Mucosa of descending colon (tissue), 3 donors: Measurements from ENCODE around the gene TOPBP1. TPM values are rescaled to one million over a fixed set of nuclear protein-coding genes. Genes with fewer than 3 reads are reported as not detected.
"Not testable (repeated sequence)": the region's sequence is repeated elsewhere in the genome, so short reads cannot be mapped to it uniquely, and the experiment has no call there.

ENCODE experiments used
- ATAC-seq: fragments of 200-7000 bp; cut with Tn5 transposase; one replicate; pipeline ENCODE4 v1.9.1; 2020; ENCODE audit warnings: mild to moderate bottlenecking, moderate library complexity
- DNase-seq, 3 donors: peaks; one replicate each; pipeline ENCODE4 v3.0.0-alpha.2; 2020
- H3K36me3 ChIP-seq: fragments of 200-600 bp; one replicate; pipeline ENCODE4 v1.8.0; 2021; ENCODE audit warnings: low read depth, mild to moderate bottlenecking
- H3K4me1 ChIP-seq: fragments of 200-600 bp; one replicate; pipeline ENCODE4 v1.8.0; 2021; ENCODE audit warnings: low read depth, mild to moderate bottlenecking
- H3K4me3 ChIP-seq: fragments of 200-600 bp; one replicate; pipeline ENCODE4 v1.8.0; 2021; ENCODE audit warnings: mild to moderate bottlenecking
- H3K9me3 ChIP-seq: fragments of 200-600 bp; one replicate; pipeline ENCODE4 v1.8.0; 2021; ENCODE audit warnings: mild to moderate bottlenecking
- intact Hi-C, 2 donors: fragments of 100-400 bp; cut with DNase I in 1 of 2; cut with micrococcal nuclease in 1 of 2; formaldehyde crosslinking; loops; one replicate each; pipeline versions ENCODE4 v1.11.0 to v1.11.1; 2022; cut with DNase I, micrococcal nuclease
- total RNA-seq, 3 donors: library from RNA; stranded (reverse); fragmentation: NEBNext Ultra II Directional in 2 of 3; extraction: Animal tissue kit (Norgen Biotek cat#: 25700) in 2 of 3; gene quantifications; one replicate each; pipeline versions ENCODE4 v1.2.1 to v1.2.4, GENCODE V29; 2021 to 2023
- TF ChIP-seq, protein P1 (sequence below): fragments of 200-600 bp; IDR thresholded peaks from one replicate; pipeline ENCODE4 v1.8.0; 2022; ENCODE audit warnings: antibody characterized with exemption, mild to moderate bottlenecking
- donor health status: DM: no; HTN: no; CAD: no; lungs with moderate emphysema.
- donor health status: DM: no; HTN: no; CAD: no.
- donor health status: DM: no; HTN: yes; CAD: no.

TOPBP1 gene
- total RNA-seq, 3 donors from 2014 or later, result 22.8 to 31.7 (median 23.9) TPM

DNA sequence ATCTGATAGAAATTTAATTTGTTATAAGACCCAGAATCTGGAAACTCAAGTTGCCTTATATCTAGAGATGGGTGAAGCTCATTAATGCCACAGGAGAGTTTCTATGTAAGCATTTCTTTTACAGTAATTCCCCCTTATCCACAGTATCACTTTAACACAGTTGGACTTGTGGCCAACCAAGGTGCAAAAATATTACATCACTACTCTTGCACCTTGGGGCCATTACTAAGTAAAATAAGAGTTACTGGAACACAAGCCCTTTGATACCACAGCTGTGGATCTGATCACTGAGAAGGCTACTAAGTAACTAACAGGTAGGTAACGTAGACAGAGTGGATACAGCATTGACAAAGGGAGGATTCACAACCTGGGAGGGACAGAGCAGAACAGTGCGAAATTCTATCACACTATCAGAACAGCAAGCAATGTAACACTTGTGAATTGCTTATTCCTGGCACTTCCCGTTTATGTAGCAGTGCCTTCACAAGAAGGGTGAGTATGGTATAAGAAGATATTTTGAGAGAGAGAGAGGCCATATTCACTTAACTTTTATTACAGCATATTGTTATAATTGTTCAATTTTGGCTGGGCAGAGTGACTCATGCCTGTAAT lies 33.9 kb upstream of the TOPBP1 start:
- intact Hi-C loops, result no loop called here
- TF ChIP-seq, protein P1, sequence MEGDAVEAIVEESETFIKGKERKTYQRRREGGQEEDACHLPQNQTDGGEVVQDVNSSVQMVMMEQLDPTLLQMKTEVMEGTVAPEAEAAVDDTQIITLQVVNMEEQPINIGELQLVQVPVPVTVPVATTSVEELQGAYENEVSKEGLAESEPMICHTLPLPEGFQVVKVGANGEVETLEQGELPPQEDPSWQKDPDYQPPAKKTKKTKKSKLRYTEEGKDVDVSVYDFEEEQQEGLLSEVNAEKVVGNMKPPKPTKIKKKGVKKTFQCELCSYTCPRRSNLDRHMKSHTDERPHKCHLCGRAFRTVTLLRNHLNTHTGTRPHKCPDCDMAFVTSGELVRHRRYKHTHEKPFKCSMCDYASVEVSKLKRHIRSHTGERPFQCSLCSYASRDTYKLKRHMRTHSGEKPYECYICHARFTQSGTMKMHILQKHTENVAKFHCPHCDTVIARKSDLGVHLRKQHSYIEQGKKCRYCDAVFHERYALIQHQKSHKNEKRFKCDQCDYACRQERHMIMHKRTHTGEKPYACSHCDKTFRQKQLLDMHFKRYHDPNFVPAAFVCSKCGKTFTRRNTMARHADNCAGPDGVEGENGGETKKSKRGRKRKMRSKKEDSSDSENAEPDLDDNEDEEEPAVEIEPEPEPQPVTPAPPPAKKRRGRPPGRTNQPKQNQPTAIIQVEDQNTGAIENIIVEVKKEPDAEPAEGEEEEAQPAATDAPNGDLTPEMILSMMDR, result no peak
- Histone ChIP-seq H3K9me3 (no peaks in the 10 kb centered on the region), H3K4me1 (no peaks in the 10 kb centered on the region), H3K36me3 (no peaks in the 10 kb centered on the region), H3K4me3 (no peak overlapping the region)
- no peak for DNase-seq
- ATAC-seq, result no peak

DNA sequence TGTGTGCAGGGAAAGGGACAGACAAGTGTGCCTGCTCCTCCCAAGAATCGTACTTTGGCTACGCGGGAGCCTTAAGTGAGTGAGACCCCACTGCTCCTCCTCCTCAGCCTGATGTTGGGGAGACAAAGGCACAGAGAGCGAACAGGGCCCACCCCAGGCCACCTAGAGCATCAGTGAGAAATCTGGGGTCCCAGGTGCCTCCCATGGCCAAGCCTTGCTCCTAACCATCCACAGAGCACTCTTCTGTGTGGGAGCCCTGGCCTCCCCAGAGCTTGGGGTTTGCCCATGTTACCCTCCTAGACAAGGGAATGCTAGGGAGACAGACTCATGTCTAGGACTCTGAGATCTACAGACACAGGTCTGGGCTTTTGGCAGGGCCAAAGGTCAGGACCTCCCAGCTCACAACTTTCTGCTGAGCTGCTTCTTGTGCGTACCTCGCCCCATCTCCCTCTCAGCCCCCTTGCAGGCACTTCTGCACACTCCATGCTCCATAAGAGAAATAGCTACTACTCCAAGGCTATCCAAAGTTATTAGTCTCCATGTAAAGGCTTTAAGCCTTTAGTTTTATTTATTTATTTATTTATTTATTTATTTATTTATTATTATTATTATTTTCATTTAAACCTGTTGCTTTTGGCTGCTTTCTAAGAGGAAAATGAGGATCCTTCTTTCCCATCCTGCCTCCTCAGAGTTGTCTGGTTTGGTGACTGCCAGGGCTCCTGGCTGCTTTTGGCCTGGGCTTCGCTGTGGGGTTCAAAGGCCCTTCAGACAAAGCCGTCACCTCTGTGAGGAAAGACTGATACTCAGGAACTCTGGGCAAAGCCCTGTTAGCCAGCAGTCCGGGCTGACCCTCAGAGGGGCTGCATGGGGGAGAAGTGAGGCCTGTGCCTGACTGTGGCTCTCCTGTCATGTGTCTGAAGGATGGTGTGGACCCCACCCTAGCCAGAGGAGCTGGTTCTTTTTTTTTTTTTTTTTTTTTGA lies 32.8 kb upstream of the TOPBP1 start:
- Histone ChIP-seq H3K4me1 (no peaks in the 10 kb centered on the region), H3K9me3 (no peaks in the 10 kb centered on the region), H3K36me3 (no peaks in the 10 kb centered on the region), H3K4me3 (no peak overlapping the region)
- ATAC-seq, result no peak
- intact Hi-C loops, result no loop called here
- no peak for DNase-seq
- TF ChIP-seq, protein P1, result no peak

DNA sequence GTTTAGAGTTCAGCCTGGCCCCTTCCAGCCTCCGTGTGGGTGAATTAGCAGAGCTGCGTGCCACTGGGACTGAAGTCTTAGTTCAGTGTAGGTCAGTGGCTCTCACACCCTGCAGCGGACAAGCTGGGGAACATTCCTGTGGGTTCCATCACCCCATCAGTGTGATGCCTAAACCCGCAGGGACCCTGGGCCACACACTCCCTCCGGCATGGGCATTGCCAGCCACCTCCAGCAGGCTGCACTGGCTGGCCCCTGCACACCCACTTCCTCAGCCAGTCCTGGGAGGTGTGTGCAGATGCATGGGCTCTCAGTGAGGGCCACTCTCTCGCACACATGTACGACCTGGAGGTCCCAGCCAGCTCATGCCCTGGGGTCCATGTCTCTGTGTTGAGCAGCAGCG lies 32.1 kb upstream of the TOPBP1 start:
- Histone ChIP-seq H3K9me3 (no peaks in the 10 kb centered on the region), H3K36me3 (no peaks in the 10 kb centered on the region), H3K4me3 (no peak overlapping the region), H3K4me1 (no peaks in the 10 kb centered on the region)
- ATAC-seq (no peak), DNase-seq (no peak)
- intact Hi-C loops, result no loop called here
- TF ChIP-seq, protein P1, result no peak

DNA sequence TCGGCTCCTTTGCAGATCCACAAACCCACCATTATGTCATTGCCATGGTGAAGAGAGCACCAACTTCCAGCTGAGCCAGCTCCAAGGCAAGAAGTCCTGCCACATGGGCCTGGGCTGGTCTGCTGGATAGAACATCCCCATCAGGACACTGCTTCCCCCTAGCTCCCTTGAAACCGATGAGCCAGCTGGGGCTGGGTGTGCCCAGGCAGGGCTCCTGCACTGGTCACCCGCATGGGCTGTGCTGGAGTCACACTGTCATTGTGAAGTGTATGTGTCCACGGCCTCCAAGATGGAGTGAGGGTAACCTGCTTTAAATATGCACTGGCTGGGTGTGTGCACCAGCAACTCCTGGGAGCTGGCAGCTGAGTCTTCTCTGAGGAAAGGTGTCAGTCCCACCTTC lies 31.0 kb upstream of the TOPBP1 start:
- H3K36me3 ChIP-seq, result no peaks in the 10 kb centered on the region
- TF ChIP-seq, protein P1, result no peak
- no peak overlapping the region for H3K4me3 ChIP-seq
- no peak for ATAC-seq
- H3K9me3 ChIP-seq, result no peaks in the 10 kb centered on the region
- no peak for DNase-seq
- H3K4me1 ChIP-seq, result no peaks in the 10 kb centered on the region
- intact Hi-C loops, result no loop called here

DNA sequence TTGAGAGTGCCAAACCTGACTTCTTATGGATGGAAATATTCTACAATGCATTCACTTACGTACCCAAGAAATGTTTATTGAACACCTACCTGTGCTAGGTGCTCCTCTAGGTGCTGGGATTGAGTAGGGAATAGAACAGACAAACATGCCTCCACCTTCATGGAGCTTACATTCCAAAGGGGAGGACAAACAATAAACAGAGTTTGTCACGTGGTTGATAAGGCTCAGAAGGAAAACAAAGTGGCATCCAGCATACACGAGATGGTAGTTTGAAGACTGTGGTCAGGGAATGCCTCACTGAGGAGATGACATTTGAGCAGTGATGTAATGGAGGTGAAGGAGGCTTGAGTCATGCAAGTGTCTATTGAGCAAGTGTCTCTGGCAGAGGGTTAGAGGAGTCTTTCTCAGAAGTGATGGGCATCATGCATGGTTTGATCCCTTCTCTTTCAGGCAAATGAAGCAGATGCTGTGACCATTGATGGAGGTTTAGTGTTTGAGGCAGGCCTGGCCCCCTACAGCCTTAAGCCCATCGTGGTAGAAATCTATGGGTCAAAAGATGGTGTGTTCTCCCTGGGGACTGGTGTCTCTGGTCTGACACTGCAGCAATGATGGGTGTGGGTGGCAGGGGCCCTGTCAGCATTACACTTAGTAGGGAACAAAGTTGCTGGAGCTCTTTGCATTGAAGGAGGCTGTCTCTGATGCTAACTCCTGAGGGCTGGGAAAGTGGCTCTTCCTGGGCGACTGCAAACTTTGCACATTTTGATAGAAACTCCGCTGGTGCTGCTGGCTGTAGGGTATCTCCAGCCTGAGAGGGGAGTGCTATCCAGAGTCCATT lies 29.7 kb upstream of the TOPBP1 start:
- H3K4me3 ChIP-seq, result no peak overlapping the region
- DNase-seq (no peak), ATAC-seq (no peak)
- no peaks in the 10 kb centered on the region for H3K4me1 ChIP-seq
- no peaks in the 10 kb centered on the region for H3K36me3 ChIP-seq
- intact Hi-C loops, result no loop called here
- H3K9me3 ChIP-seq, result no peaks in the 10 kb centered on the region
- TF ChIP-seq, protein P1, result no peak

DNA sequence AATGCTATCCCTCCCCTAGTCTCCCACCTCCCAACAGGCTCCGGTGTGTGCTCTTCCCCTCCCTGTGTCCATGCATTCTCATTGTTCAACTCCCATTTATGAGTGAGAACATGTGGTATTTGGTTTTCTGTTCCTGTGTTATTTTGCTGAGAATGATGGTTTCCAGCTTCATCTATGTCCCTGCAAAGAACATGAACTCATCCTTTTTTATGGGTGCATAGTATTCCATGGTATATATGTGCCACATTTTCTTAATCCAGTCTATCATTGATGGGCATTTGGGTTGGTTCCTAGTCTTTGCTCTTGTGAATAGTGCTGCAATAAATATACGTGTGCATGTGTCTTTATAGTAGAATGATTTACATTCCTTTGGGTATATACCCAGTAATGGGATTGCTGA lies 16.3 kb upstream of the TOPBP1 start:
- H3K36me3 ChIP-seq, ATAC-seq, intact Hi-C loops, H3K4me1 ChIP-seq, H3K4me3 ChIP-seq, H3K9me3 ChIP-seq, DNase-seq: not testable (repeated sequence)
